ENCODE results near the gene GBF1.

The GBF1 gene

GRCh38 chr10:102397222-102398171, 152.2 kb downstream of the GBF1 start:
- DNase-seq, result no peak

GRCh38 chr10:102398172-102399020, 153.1 kb downstream of the GBF1 start:
- DNase-seq, result no peak

- peak; percentile 87 for DNase-seq
These were observed 154.1 kb downstream of the GBF1 start for GRCh38 chr10:102399217-102400021.

DNA sequence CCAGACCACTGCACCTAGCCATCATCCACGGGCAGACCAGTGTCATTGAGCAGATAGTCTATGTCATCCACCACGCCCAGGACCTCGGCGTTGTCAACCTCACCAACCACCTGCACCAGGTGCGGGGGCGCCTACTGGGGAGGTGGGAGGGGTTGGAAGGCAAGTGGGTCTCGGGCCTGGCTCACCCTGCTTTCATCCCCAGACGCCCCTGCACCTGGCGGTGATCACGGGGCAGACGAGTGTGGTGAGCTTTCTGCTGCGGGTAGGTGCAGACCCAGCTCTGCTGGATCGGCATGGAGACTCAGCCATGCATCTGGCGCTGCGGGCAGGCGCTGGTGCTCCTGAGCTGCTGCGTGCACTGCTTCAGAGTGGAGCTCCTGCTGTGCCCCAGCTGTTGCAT, 154.7 kb downstream of the GBF1 start:
- no peak for DNase-seq

DNA sequence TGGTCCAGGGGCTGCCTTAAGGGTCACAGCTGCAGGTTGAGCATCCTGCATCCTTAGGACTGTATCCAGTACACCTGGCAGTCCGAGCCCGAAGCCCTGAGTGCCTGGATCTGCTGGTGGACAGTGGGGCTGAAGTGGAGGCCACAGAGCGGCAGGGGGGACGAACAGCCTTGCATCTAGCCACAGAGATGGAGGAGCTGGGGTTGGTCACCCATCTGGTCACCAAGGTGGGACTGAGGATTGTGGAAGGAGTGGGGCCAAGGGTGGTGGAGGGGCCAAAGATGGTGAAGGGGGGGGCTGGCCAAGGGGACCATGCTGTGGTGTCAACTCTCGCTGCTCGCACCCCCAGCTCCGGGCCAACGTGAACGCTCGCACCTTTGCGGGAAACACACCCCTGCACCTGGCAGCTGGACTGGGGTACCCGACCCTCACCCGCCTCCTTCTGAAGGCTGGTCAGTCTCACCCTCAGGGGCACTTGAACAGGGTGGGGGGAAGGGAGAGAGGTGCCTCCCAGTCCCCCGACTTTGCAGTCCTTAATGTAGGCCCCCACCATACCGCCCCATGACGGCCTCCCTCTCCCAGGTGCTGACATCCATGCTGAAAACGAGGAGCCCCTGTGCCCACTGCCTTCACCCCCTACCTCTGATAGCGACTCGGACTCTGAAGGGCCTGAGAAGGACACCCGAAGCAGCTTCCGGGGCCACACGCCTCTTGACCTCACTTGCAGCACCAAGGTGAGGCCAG, 155.4 kb downstream of the GBF1 start:
- no peak for DNase-seq

DNA sequence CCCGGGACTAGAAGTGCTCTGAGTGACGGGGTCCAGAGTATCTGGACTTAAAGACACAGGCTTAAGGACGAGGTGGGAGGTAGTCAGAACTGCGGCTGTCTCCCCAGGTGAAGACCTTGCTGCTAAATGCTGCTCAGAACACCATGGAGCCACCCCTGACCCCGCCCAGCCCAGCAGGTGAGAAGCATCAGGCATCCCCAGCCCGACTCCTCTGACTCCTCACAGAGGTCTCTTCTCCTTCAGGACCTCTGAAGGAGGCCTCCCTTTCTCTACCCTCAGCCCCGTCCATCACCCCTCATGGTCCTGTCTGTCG, 156.0 kb downstream of the GBF1 start:
- no peak for DNase-seq

- no peak for DNase-seq
These were observed 156.6 kb downstream of the GBF1 start for GRCh38 chr10:102401735-102402511.

- no peak for DNase-seq
These were observed 157.2 kb downstream of the GBF1 start for GRCh38 chr10:102402512-102402896.

DNA sequence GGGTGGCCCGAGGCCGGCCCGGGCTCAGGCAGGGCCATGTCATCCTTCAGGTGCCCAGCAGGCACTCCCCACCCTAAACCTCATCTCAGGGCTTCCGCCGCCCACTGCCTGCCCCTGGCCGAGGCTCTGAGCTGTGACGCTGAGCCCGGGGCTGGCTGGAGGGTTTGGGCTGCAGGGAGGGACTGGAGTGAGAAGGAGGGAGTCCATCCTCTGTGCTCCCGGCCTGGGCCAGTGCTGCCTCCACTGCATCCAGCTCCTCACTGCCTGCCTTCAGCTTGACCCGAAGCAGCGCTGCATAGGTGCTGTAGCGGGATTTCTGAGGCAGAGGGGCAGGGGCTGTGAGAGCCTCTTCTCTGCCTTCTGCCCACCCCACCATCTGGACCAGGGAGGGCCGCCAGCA, 157.8 kb downstream of the GBF1 start:
- DNase-seq, result no peak

- DNase-seq, result no peak
These were observed 159.2 kb downstream of the GBF1 start for GRCh38 chr10:102404361-102405107.

DNA sequence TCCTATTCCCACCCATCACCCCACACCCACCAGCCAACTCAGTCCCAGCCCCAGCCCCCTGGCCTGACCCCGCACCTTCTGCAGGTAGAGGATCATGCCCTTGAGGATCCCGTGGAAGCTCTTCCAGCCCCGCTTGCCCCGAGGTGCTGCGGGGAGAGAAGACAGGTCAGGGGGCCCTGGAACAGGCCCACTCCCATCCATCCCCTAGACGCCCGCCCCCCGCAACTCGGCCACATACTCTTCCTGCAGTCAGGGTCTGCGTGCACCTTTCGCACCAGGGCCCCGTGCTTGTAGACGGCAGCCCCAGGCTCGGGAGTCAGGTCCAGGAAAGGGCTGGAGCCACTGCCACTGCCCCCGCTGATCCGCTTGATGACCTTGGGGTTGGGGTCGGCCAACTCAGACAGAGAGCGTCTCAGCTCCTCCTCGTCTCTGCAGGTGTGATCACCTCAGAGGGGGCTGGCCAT, 159.8 kb downstream of the GBF1 start:
- no peak for DNase-seq

- no peak for DNase-seq
These were observed 160.3 kb downstream of the GBF1 start for GRCh38 chr10:102405632-102406031.

- no peak for DNase-seq
These were observed 161.5 kb downstream of the GBF1 start for GRCh38 chr10:102406815-102407214.

DNA sequence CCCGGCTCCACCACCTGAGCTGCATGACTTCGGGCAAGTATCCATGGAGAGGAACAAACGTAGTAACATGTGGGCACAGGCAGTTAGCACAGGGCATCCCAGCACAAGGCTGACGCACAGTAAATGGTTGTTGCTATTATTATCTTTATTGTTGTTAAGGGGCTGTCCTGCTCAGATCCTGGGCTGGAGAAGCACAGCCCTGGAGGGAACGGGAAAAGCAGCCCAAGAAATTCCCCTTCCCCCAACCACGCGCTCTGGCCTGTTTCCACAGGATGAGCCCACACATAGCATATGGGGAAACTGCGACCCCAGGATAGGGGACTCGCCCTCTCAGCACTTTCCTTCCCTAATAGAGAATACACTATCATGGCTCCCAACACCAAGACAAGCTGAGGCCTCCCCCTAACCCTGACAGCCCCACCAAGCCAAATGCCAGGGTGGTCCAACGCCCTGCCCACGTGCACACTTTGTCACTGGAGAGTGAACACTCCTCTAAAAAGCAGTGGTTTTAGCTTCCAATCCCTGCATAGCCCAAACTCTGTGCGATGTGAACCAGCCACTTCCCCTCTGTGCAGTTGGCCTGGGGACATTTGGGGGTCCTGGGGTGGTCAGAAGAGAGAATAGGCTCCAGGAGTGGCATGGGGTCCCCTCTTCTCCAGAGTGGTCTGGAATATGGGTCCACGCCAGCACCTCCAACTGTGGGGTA, 162.2 kb downstream of the GBF1 start:
- no peak for DNase-seq

GRCh38 chr10:102408131-102408727, 162.9 kb downstream of the GBF1 start:
- DNase-seq, result peak; percentile 37

- DNase-seq, result peak; percentile 81
These were observed 163.6 kb downstream of the GBF1 start for GRCh38 chr10:102408728-102409603.

DNA sequence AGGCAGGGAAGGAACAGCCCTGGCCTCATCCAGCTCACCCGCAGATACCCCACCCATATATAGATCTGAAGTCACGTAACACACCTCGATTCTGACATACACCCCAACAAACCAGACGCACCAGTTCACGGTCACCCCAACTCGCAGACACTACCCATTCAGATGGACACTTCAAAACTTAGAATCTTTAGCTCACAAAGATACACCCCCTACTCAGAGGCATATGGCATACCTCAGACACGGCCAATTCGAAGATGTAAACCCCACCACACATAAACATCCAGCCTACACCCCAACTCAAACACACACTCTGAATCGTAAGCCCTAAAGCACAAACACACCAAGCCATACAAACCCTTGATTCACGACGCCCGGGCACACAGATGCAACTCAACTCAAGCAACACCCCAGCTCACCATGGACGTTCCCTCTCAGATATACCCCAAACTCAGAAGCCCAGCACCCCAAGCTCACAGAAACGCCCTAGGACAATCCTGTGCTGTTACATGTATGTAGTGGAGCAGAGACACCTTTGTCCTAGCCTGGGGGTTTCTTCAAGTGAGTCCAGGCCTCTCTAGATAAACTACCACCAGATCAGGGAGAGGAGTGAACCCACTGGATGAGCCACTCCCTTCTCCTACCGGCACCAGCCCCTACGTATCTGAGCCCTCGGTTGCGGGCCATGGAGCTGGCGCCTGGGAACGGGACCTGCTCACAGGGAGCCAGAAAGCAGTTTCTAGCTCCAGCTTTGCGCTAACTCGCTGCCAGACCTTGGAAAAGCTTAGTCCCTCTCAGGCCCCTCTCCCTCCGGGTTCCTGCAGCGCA, 164.5 kb downstream of the GBF1 start:
- DNase-seq, result no peak

Measured in stimulated activated CD4-positive, alpha-beta T cell treated with anti-CD3 and anti-CD28 coated beads, Interleukin-1b, Interleukin-23, amount 100 ng/mL, for 48 hours (primary cell).